ENCODE results near the gene ZFP36L2.

Gene ZFP36L2

DNA sequence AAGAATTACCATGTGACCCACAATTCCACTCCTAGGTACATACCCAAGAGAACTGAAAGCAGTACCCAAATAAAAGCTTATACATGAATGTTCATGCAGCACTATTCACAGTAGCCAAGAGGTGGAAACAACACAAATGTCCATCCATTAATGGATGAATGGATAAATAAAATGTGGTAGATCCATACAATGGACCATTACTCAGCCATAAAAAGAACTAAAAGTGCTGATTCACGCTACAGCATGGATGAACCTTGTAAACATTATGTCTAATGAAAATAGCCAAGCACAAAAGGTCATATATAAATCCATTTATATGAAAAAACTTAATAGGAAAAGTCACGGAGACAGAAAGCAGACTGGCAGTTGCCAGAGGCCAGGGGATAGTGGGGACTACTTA is 23.6 kb upstream of the ZFP36L2 start:
- DNase-seq (ENCODE audit: low spot score) (no peak), FAIRE-seq (no peak)

DNA sequence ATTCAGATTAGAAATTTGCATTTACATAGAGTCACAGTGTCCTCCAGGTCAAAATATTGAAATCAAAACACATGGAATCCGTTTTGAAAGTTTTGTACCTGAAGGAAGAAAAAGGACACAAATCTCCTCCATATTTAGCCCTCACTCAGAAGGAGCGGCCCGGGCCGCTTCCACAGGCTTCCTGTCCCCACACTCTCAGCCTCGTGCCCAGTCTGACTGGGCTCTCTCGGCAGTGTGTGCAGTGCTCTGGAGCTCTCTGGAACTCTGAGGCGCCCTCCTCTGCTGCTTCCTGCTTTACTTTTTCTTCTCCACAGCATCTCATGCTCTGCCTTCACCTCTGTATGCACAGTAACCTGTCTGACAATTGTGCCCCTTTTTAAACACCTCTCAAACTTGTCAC is 22.2 kb upstream of the ZFP36L2 start:
- FAIRE-seq (no peak), DNase-seq (ENCODE audit: low spot score) (no peak)

DNA sequence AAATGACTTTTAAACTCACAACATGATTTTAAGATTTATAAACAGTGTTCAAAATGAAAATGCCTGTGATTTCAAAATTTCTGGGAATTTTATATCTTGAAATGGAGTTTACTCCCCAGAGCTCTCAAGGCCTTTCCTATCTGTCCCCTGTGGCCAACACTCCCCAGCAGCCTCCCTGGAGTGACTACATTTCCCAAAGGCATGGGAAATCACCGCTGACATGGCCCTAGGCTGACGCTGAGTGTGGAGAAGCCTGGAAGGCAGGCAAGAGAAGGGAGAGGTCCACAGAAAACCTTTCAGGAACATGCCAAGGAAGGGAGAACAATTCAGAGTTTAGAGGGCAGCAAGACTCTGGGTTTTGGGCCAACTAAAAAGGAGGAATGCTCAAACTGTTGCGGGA is 20.2 kb upstream of the ZFP36L2 start:
- DNase-seq (ENCODE audit: low spot score) (no peak), FAIRE-seq (no peak)

DNA sequence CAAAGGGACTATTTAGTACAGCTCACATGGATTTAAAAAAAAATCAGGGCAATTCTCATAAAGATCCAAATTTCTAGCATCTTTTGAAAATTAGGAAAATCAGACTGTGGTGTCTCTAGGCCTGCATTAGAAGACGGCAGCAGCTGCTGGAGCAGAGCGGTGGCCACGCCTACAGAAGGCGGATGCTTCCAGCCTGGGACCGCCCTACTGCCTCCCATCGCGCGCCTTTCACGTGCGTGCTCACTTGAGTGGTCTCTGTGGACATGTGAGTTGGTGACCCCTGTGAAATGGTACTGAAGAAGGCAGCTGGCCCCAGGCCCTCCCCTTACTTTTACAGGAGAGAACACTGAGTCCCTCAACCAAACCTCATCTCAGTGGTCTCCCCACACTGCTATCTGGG is 15.2 kb upstream of the ZFP36L2 start:
- no peak for DNase-seq (ENCODE audit: low spot score)
- FAIRE-seq: no peak

DNA sequence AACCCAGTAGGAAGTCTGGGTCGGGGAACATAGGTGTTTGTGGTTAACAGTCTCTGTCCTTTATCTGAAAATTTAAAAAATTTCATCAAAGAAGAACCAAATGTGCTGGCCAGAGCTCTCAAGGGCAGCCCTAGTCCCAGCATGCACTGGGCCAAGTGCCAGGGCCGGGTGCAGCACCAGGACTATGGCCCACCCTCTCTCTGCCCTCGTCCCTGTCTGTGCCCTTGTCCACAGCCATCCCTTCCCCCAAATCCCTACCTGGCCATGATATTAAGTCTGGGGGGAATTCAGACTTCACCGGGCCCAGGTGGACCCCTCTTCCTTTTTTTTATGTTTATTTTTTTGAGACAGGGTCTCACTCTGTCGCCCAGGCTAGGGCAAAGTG is 14.4 kb upstream of the ZFP36L2 start:
- no peak for DNase-seq (ENCODE audit: low spot score)
- no peak for FAIRE-seq

DNA sequence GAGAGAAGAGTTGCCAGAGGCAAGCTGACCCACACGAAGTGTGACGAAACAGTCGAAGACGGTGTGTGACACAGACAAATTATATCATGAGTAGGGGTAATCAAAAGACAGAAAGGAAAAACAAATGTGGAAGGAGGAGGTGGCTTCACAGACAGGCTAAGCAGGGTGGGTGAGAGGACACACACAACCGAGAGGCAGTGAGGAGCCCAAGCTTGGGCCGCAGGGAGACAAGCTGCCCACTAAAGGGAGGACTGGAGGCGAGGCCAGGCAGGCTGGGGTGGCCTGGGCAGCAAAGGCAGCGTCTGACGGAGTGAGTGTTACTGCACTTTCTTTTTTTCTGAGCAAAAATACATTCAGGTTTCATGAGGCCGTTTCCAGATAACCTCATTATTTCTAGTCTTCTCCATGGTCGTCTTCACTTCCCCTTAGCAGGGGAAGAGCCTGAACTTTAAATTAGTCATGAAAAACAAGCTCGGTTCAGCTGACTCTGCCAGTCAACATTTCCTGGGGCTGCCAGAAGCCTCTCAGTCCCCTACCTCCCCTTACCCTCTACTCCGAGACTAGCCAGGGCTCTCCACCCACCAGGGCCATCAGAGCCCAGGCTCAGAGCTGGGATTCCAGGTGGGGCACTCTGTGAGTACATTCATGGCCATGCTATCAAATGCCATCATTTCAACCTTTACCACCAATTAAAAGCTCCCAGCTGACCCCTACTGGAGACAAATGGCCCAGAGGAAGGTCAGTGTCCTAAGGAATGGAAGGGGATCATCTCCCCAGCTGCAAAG is 13.8 kb upstream of the ZFP36L2 start:
- DNase-seq (ENCODE audit: low spot score) (no peak), FAIRE-seq (no peak)

DNA sequence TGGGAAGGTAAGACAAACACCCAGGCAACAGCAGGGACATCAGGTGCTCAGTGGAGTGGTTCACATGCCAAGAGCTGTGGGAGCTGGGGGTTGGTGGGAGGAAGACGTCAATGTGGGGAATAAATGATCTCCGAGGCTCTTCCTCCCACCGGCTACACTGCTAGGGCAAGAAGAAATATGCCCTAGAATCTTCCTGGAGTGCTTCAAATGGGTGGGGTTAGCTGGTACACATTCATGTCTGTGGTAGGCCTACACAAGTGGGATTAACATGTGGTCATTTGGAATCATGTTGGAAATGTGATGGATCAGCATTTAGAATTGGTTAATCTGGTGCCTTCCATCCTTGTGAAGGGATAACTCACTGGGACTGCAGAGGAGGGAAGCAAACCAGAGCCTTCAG is 12.4 kb upstream of the ZFP36L2 start:
- FAIRE-seq (no peak), DNase-seq (ENCODE audit: low spot score) (no peak)

DNA sequence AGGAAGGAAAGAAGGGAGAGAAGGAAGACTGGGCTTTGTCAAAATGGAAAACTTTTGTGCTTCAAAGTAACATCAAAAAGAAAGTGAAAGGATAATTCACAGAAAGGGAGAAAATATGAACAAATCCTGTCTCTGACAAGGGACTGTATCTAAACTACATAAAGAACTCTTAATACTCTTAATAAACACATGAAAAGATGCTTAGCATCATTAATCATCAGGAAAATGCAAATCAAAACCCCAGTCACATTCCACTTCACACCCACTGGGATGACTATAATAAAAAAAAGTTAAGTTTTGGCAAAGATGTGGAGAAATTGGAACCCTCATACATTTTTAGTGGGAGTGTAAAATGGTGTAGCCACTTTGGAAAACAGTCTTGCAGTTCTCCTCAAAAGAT is 11.8 kb upstream of the ZFP36L2 start:
- FAIRE-seq: no peak
- no peak for DNase-seq (ENCODE audit: low spot score)

DNA sequence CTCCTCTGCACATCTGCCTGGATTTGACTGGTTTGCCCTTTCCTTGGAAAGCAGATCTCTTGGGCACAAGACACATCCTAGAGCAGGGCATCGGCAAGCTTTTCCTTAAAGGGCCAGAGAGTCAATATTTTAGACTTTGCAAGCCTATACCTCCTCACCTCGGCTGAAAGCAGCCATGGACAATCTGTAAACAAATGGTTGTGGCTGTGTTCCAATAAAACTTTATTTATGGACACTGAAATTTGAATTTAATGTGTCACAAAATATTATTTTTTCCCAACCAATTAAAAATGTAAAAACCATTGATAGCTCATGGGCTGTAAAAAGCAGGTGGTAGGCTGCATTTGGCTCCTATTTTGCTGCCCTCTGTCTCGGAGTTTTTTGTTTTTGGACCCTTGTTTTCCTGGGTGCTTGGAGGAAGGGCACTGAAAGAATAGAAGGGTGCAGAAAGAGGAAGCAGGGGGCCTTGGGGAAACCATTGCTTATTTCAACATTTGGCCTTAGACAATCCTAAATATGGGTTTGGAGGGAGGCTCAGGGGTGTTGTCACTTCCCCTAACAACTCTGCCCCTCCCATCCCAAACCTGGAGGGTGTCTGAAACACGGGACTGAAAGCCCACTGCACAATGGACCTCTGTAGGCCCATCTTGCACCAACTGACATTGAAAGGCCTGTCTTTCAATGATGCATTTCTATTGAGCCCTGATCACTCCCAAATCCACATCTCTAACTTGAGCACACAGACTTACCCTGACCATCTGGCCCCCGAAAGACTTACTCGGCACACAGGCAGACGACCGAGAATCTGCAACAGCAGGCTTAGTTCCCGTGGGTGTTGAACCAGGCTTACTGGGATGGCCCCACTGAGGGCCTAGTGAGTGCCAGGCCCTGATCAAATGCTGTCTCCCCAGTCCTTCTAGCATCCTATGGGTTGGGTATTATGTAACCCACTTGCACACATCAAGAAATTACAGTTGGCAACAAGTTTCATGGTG is 7.1 kb upstream of the ZFP36L2 start:
- no peak for DNase-seq (ENCODE audit: low spot score)
- no peak for FAIRE-seq

DNA sequence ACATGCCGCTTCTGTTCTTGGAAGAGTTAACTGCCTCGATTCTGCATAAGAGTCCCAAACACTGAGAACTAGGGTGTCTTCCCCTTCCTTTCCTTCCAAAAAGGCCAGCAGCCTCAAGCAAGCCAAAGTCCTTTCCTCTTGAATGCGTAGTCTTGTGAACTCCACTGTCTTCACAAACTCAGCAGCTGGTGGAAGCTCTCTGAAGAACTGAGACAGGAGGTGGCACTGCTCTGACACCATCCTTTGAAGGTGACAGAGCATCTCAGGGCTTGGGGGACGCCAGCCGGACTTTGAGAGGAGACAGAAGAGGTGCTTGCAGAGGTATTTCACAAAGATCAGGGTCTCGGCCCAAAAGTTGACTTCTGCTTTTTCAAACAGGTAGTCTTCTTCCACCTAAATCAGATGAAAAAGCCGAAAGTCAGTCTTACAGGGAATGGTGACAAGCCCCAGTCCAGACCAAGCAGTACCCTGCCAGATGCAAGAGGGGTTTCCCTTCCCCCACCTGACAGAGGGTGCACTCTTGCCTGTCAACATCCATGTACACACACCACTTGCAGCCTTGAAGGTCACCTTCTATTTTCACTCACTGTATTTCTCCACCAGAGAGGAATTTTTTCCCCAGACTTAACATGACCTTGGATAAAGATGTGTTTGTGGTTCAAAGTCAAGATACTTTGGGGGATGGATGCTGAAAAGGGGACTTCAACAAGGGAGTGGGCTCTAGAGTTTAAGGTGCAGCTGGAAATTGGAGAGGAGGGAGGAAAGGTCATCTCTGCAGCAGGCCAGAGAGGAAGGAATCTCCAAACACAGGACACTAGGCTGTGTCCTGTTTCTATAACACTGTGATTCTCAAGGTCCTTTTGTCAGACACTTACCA is 4.8 kb upstream of the ZFP36L2 start:
- FAIRE-seq (no peak), DNase-seq (ENCODE audit: low spot score) (no peak)

DNA sequence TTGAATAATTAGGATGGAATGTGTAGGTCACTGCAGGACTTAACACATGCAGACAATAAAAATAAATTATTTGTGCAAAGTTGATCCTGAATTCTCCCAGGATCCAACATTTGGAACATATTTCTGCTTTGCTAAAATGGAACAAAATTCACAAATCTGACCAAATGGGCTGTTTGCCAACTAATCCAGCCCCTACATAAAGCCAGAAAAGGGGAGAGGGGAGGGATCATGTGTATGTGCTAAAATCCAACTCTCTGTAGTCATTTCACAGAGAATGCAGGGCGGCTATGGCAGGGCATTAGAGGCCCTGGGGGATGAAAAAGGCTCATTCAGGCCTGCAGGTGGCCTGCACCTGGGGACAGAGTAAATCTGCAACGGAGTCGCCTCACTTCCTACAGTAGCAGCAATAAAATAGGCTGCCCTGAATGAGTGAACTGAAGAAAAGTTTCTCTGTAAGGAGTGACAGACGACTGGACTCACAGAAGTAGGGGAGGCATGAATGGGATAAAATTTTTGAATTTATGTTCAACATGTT is 4.0 kb upstream of the ZFP36L2 start:
- FAIRE-seq: no peak
- no peak for DNase-seq (ENCODE audit: low spot score)

DNA sequence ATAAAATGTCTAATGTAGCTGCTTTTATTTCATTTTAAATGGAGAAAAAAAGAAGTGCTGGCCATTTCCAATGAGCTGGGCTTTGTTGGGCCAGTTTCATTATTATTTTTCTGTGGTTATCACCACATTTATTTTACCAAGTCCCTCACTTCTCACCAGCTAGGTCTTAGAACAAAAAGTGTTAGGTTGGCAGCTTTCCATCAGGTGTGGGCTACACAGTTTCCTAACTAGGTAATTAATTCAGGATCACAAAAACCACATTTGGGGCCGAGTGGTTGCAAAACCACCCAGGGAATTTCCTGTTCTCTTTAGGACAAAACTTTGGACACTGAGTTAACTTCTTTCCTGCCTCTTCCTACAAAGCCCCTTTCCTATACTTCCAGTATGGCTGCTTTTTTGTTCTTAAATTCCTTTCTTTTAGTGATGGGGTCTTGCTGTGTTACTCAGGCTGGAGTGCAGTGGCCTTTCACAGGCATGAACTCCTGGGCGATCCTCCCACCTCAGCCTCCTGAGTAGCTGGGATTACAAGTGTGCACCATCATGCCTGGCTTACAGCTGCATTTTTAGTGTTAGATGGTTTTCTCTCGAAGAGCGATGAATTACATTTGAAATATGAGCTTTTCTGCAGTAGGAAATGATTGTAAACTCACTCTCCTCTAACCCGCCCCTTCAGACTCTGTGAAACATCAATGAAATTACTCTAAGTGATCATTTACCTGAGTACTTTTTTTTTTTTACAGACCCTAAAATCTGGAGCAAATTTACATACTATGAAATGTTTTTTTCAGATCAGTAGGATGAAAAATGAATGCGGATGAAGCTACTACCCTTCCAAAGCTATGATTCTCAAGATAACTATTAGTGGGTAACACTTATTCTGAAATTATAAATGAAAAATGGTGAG is 2.6 kb upstream of the ZFP36L2 start:
- FAIRE-seq: no peak
- no peak for DNase-seq (ENCODE audit: low spot score)

DNA sequence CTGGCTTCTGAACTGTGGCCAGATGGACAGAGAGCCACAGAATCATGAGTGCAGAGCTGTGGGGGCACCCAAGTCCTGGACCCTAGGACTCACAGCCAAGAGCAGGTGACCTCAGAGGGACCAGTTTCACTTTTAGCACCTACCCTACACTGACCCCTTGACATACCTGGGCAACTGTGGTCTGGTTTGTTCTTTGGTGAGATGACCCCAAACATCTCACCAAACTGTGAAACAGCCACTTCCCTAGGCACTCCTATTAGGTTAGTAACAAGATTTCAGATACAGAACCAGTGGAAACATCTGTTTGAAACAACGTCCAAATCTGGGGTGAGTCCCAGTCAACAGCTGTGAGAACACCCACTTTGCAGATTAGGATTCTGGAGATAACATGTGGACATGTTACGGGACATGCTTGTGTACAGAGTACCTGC is 1.9 kb upstream of the ZFP36L2 start:
- FAIRE-seq (no peak), DNase-seq (ENCODE audit: low spot score) (no peak)

DNA sequence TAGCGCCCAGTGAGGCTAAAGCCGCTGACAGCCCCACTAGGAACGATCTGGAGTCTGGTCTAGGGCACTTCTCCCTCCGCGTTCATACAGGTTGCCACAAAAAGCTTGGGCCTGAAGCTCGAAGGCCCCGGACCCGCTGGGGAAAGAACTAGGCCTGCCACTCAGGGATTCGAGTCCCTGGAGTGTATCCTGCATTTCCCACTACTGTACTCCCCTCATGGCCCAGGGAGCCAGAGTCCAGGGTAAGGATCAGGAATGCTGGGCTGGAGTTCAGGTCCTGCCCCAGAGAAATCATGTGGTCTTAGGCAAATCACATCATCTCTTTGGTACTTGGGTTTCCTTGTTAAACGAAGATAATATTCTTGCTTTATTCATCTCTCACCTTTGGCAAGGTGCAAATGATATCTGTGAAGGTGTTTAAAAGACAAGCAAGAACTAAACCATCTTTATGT is 1.4 kb upstream of the ZFP36L2 start:
- DNase-seq (ENCODE audit: low spot score) (no peak), FAIRE-seq (no peak)

DNA sequence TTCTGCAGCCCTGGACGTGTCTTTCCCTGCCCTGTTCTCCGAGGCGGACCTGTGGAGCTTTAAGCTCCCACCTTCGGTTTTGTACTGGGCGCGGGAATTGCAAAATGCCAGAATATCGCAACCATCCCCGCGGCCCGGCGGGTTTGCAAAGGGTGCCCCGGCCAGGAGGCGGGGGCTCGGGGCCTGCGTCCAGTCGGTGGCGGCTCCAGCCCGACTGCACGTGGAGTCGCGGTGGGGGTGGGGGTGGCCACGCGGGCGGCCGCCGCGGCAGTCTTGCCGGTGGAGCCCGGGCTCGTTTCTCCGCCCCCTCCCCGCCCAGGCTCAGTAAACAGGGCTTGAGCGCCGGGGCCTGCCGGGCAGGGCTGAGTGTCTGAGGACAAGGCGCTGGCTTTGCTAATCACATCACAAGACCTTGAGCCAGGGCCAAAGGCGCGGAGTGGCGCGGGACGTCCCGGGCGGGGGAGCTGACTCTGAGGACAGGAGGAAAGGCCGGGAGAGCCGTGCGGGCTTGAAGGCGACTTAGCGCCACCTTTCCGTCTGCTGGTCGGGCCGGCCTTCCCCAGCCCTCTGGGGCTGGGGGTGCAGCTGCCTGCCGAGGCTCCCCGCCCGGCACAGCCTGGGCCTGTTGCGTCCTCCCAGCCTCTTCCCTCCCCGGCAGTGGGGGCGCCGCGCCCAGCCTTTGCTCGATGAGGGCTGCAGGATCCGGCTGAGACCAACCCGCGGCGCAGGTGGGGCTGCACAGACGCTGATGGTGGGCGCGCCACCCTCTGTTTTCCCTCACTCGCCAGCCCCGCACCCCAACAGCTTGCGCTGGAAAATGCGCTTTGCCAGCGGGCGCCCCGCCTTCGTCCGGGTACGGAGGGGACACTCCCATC is 786 bp upstream of the ZFP36L2 start:
- peak; percentile 80 for DNase-seq (ENCODE audit: low spot score)
- no peak for FAIRE-seq

DNA sequence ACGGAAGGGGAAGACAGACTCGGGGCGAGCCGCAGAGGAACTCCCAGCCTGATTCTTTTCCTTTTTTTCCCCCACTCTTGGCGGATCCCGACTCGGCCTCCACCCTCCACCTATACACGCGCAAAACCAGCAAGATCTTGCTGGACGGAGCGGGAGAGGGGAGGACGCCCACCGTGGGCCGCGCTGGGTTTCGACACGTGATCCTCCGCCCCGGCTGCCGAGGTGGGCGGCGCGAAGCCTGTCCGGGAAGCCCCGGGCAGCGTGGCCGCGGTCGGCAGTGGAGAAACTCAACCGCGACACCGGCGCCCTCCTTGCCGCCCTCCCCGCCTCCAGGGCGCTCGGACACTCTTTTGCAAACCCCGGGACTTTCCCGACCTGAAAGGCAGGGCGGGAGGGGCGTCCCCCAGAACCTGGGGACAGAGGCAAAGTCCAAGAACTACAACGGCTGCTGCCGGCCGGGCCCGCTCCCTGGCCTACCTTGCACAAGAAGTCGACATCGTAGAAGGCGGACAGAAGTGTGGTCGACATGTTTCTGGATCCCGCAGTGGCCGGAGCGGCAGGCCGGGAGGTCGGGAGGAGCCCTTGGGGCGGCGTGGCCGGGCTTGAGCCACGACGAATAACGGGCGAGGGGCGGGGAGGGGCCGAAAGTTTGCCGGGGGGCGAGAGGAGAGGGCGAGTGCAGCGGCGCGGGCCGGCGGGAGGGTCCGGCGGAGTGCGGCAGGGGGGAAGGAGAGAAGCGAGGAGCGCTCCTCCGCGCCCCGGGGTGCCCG is 433 bp downstream of the ZFP36L2 start:
- no peak for FAIRE-seq

DNA sequence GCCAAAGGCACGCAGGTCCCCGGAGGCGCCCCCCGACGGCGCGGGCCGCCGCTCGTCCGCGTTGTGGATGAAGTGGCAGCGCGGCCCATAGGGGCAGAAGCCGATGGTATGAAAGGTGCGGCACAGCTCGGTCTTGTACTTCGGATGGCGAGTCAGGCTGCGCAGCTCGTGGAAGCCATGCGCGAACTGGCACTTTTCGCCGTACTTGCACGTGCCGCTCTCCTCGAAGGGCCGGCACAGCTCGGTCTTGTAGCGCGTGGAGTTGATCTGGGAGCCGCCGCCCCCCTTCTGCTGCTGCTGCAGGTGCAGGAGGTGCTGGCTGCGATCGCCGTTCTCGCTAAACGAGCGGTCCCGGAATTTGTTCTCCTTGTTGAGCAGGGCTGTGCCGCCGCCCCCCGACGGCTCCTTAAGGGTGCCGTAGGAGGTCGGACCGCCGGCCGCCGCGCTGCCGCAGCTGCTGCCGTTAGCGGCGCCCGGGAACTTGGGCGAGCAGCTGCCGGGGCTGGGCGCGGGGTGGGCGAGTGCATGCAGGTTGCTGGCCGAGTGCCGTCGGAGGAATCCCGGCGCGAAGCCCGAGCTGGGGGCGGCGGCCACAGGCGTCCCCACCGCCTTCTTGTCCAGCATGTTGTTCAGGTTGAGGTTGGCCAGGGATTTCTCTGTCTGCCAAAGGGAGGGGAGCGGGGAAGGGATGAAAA is 1.2 kb downstream of the ZFP36L2 start:
- DNase-seq (ENCODE audit: low spot score): peak; percentile 44

More for the DNA sequence above, 433 bp downstream of the ZFP36L2 start:
- DNase-seq (ENCODE audit: low spot score): peak; percentile 69

More for the DNA sequence above, 1.2 kb downstream of the ZFP36L2 start:
- no peak for FAIRE-seq
